HG02798 (cell line): Measurements from ENCODE around the gene SPG7.
A peak's percentile ranks its signal among the peaks of the same experiment; 100 is the strongest.

ENCODE experiments used
- ATAC-seq: cut with Tn5 transposase; IDR thresholded peaks from one replicate; pipeline ENCODE4 v1.9.1; 2021; ENCODE audit warnings: mild to moderate bottlenecking; ENCODE audit not compliant: unreplicated experiment, poor library complexity

Gene SPG7

GRCh38 chr16:89545044-89545830, 37.0 kb downstream of the SPG7 start:
- ATAC-seq, result no peak

GRCh38 chr16:89545831-89546574, 37.8 kb downstream of the SPG7 start:
- no peak for ATAC-seq

- ATAC-seq, result no peak
These were observed 38.6 kb downstream of the SPG7 start for GRCh38 chr16:89546781-89547180.

- ATAC-seq, result no peak
These were observed 39.1 kb downstream of the SPG7 start for GRCh38 chr16:89547291-89547690.

DNA sequence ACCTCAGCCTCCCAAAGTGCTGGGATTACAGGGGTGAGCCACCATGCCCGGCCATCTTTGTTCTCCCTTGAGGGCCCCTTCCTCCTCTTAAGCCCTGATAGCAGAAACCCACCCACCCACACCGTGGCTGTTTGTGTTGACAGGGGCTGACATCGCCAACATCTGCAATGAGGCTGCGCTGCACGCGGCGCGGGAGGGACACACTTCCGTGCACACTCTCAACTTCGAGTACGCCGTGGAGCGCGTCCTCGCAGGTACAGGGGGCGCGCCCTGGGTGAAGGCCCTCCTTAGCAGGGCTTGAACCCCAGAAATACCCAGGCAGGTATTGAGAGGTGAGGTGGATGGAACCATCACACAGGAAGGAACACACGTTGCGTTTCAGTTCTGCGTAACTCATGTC, 39.7 kb downstream of the SPG7 start:
- ATAC-seq, result no peak

- ATAC-seq, result no peak
These were observed 40.3 kb downstream of the SPG7 start for GRCh38 chr16:89548344-89549006.

GRCh38 chr16:89549007-89549700, 41.0 kb downstream of the SPG7 start:
- no peak for ATAC-seq

- ATAC-seq, result no peak
These were observed 42.3 kb downstream of the SPG7 start for GRCh38 chr16:89550421-89551007.

- ATAC-seq, result no peak
These were observed 44.1 kb downstream of the SPG7 start for GRCh38 chr16:89552329-89552728.

- no peak for ATAC-seq
These were observed 44.7 kb downstream of the SPG7 start for GRCh38 chr16:89552913-89553312.

DNA sequence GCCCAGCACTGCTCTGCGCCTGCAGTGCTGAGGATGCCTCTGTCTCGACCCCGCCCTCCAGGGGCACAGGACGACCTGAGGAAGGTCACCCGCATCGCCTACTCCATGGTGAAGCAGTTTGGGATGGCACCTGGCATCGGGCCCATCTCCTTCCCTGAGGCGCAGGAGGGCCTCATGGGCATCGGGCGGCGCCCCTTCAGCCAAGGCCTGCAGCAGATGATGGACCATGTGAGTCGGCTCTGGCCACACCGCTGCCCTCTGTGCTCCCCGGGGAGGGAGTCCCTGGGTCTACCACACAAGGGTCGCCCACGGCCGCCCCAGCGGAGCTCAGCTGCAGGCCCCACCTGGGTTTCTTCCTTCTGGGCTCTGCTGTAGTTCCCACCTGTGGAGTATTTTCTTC, 45.5 kb downstream of the SPG7 start:
- no peak for ATAC-seq

GRCh38 chr16:89554343-89554742, 46.1 kb downstream of the SPG7 start:
- no peak for ATAC-seq

DNA sequence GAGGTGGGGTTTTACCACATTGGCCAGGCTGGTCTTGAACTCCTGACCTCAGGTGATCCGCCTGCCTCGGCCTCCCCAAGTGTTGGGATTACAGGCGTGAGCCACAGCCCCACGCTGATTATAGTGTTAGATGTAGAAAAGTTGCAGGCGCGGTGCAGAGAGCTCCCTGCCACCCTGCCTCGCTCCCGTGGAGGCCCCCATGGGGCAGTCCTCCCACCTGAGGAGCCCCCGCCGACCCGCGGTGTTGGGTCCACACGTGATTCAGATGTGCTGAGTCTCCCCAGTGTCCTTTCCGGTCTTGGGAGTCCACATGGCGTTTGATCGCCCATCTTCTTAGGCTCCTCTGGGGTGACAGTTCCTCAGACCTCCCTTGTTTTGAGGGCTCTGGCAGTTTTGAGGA, 47.1 kb downstream of the SPG7 start:
- ATAC-seq, result no peak

- no peak for ATAC-seq
These were observed 47.6 kb downstream of the SPG7 start for GRCh38 chr16:89555780-89556179.

DNA sequence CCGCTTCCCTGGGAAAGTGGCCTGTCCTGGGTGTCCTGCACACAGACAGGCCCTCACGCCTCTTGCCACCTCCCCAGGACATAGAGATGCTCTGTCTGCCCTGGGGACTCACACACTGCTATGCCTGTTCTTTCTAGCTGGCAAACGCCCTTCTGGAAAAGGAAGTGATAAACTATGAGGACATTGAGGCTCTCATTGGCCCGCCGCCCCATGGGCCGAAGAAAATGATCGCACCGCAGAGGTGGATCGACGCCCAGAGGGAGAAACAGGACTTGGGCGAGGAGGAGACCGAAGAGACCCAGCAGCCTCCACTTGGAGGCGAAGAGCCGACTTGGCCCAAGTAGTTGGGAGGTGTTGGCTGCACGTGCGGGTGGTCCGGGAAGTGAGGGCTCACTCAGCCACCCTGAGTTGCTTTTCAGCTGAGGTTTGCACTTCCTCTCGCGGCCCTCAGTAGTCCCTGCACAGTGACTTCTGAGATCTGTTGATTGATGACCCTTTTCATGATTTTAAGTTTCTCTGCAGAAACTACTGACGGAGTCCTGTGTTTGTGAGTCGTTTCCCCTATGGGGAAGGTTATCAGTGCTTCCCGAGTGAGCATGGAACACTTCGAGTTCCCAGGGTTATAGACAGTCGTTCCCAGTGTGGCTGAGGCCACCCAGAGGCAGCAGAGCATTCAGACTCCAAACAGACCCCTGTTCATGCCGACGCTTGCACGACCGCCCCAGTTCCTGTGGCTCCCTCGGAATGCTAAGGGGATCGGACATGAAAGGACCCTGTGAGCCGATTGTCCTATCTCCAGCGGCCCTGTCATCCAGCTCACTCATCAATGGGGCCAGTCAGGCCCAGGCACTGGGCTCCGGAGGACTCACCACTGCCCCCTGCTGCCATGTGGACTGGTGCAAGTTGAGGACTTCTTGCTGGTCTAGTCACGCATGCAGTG, 48.8 kb downstream of the SPG7 start:
- no peak for ATAC-seq

GRCh38 chr16:89557690-89558490, 49.7 kb downstream of the SPG7 start:
- ATAC-seq, result no peak

GRCh38 chr16:89560378-89561141, 52.4 kb downstream of the SPG7 start, which contains the start of gene RPL13:
RPL13 (plus strand) TSS chr16:89560682; CDS start chr16:89560960, 278 bp downstream.
- ATAC-seq, result peak; percentile 90
